Transverse colon (tissue), 3 donors: ENCODE results near the gene CNTN4.

ENCODE experiments used
- POLR2A ChIP-seq: fragments of 450-650 bp; IDR thresholded peaks from one replicate; pipeline ENCODE4 v1.6.1; 2016; ENCODE audit warnings: antibody characterized with exemption, mild to moderate bottlenecking, moderate library complexity
- TF ChIP-seq, protein P1 (sequence below), 5 experiments: fragments of 200-600 bp in 3 of 5; fragments of 450-650 bp in 2 of 5; sonication (generic) in 3 of 5; IDR thresholded peaks; 1 replicate in 2 of 5; 2 replicates in 3 of 5; pipeline ENCODE4 v1.5.1; 2016 to 2017; ENCODE audit warnings: antibody characterized with exemption in 5 of 5, inconsistent platforms in 3 of 5, mild to moderate bottlenecking in 2 of 5, moderate library complexity in 1 of 5

DNA sequence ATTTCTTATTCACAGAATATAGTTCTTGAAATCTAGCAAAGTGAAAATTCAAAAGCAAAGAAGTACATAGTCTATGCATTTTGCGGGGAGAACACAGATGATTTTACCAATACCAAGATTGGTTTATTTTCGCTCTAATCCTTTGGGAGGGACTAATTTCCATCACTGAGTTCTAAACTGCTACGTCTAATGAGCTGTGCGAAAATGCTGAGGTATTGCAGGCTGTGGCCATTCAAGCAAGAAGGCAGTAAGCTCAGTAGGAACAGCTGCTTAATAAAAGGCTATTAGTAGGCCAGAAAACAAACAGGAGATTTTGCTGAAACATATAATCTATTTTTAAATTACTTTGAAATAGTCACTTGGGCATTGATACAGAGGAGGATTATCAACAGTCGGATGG lies 379.0 kb downstream of the CNTN4 start:
- TF ChIP-seq POLR2A = no peak
- TF ChIP-seq, protein P1, sequence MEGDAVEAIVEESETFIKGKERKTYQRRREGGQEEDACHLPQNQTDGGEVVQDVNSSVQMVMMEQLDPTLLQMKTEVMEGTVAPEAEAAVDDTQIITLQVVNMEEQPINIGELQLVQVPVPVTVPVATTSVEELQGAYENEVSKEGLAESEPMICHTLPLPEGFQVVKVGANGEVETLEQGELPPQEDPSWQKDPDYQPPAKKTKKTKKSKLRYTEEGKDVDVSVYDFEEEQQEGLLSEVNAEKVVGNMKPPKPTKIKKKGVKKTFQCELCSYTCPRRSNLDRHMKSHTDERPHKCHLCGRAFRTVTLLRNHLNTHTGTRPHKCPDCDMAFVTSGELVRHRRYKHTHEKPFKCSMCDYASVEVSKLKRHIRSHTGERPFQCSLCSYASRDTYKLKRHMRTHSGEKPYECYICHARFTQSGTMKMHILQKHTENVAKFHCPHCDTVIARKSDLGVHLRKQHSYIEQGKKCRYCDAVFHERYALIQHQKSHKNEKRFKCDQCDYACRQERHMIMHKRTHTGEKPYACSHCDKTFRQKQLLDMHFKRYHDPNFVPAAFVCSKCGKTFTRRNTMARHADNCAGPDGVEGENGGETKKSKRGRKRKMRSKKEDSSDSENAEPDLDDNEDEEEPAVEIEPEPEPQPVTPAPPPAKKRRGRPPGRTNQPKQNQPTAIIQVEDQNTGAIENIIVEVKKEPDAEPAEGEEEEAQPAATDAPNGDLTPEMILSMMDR (IDR thresholded peaks at IDR 0.05) = no peak
